K562 (cell line): Measurements from ENCODE around the gene SLC22A12. TPM values are rescaled to one million over a fixed set of nuclear protein-coding genes. Genes with fewer than 3 reads are reported as not detected.

Experiments
- COPS2 ChIP-seq: fragments of 450-650 bp; conservative IDR thresholded peaks from 2 replicates; pipeline ENCODE4 v1.6.1; 2016; ENCODE audit warnings: mild to moderate bottlenecking, moderate library complexity
- EZH2 ChIP-seq: IDR thresholded peaks from 2 replicates; pipeline ENCODE4 v1.6.1; 2012; ENCODE audit warnings: low read depth, mild to moderate bottlenecking, inconsistent platforms, low read length, borderline replicate concordance
- FIP1L1 ChIP-seq: fragments of 200-400 bp; formaldehyde crosslinking; IDR thresholded peaks from 2 replicates; pipeline ENCODE4 v1.6.1; 2018; ENCODE audit warnings: mild to moderate bottlenecking, low read depth, low read length; ENCODE audit not compliant: poor library complexity, severe bottlenecking
- GABPB2 ChIP-seq: fragments of 250-450 bp; sonication (Bioruptor Pico); conservative IDR thresholded peaks from 2 replicates; pipeline ENCODE4 v1.5.1; 2021; ENCODE audit warnings: mild to moderate bottlenecking
- KLF1 ChIP-seq: fragments of 450-650 bp; IDR thresholded peaks from 2 replicates; pipeline ENCODE4 v1.6.1; 2016; ENCODE audit warnings: missing genetic modification characterization, missing compliant biosample characterization
- MCM3 ChIP-seq: fragments of 450-650 bp; IDR thresholded peaks from 2 replicates; pipeline ENCODE4 v1.6.1; 2016
- NFRKB ChIP-seq: fragments of 450-650 bp; IDR thresholded peaks from 2 replicates; pipeline ENCODE4 v1.6.1; 2016; ENCODE audit warnings: low read depth
- RFX7 ChIP-seq: fragments of 250-450 bp; sonication (Bioruptor Pico); IDR thresholded peaks from 2 replicates; pipeline ENCODE4 v1.5.1; 2021; ENCODE audit warnings: mild to moderate bottlenecking
- SAP30 ChIP-seq: fragments of 200-600 bp; sonication (generic); IDR thresholded peaks from 2 replicates; pipeline ENCODE4 v1.6.1; 2012; ENCODE audit warnings: borderline replicate concordance, low read depth, mild to moderate bottlenecking, moderate library complexity, low read length, control low read depth, inconsistent platforms; ENCODE audit not compliant: insufficient read depth, poor library complexity, severe bottlenecking
- SMARCE1 ChIP-seq: fragments of 450-650 bp; IDR thresholded peaks from 2 replicates; pipeline ENCODE4 v1.7.1; 2016; ENCODE audit warnings: mild to moderate bottlenecking
- TAF9B ChIP-seq: fragments of 450-650 bp; IDR thresholded peaks from 2 replicates; pipeline ENCODE4 v1.6.1; 2018; ENCODE audit warnings: mild to moderate bottlenecking; ENCODE audit not compliant: partially characterized antibody
- ZNF239 ChIP-seq: fragments of 250-450 bp; sonication (Bioruptor Pico); IDR thresholded peaks from 2 replicates; pipeline ENCODE4 v1.4.0; 2020; ENCODE audit warnings: mild to moderate bottlenecking
- ZNF354B ChIP-seq: fragments of 250-450 bp; sonication (Bioruptor Pico); IDR thresholded peaks from 2 replicates; pipeline ENCODE4 v1.4.0; 2020
- polyA plus RNA-seq, 8 experiments: library from polyadenylated mRNA; depleted of rRNA in 4 of 8; stranded (reverse) in 5 of 8; unstranded in 3 of 8; fragments of >200 nt; fragmentation: Nextera tagmentation in 2 of 8; fragmentation: Illumina TruSeq in 1 of 8; extraction: Ambion mirVana in 2 of 8; extraction: Trizol in 1 of 8; gene quantifications; 2 replicates each; pipeline versions ENCODE4 v1.2.1 to v1.2.3, GENCODE V29; 2011 to 2014; ENCODE audit warnings: inconsistent platforms in 1 of 8, missing spikeins in 1 of 8
- total RNA-seq, 7 experiments: library from RNA; depleted of rRNA in 6 of 7; stranded (reverse); fragments of >200 nt in 6 of 7; fragmentation: Illumina TruSeq in 2 of 7; extraction: Trizol in 2 of 7; gene quantifications; 2 replicates each; pipeline versions ENCODE4 v1.2.1 to v1.2.3, GENCODE V29; 2011 to 2021; ENCODE audit warnings: low replicate concordance in 1 of 7
- TF ChIP-seq, protein P1 (sequence below): fragments of 250-450 bp; sonication (Bioruptor Pico); IDR thresholded peaks from 2 replicates; pipeline ENCODE4 v1.8.0; 2021; ENCODE audit warnings: borderline replicate concordance, mild to moderate bottlenecking, moderate library complexity; ENCODE audit not compliant: poor library complexity, severe bottlenecking
- TF ChIP-seq, protein P2 (sequence below): fragments of 250-450 bp; sonication (Bioruptor Pico); IDR thresholded peaks from 2 replicates; pipeline ENCODE4 v1.8.0; 2022; ENCODE audit warnings: inconsistent platforms, mild to moderate bottlenecking, moderate library complexity, borderline replicate concordance
- TF ChIP-seq, protein P3 (sequence below): fragments of 250-450 bp; sonication (Bioruptor Pico); IDR thresholded peaks from 2 replicates; pipeline ENCODE4 v1.9.0; 2021; ENCODE audit warnings: mild to moderate bottlenecking
- TF ChIP-seq, protein P4 (sequence below): fragments of 250-450 bp; sonication (Bioruptor Pico); IDR thresholded peaks from 2 replicates; pipeline ENCODE4 v1.4.0; 2020; ENCODE audit warnings: mild to moderate bottlenecking, moderate library complexity
- TF ChIP-seq, protein P5 (sequence below): sonication (generic); formaldehyde crosslinking; IDR thresholded peaks from 2 replicates; pipeline ENCODE4 v1.8.0; 2022; ENCODE audit warnings: mild to moderate bottlenecking, missing genetic modification reagents

The SLC22A12 gene
- total and polyA plus RNA-seq, 9 of the 15 experiments (the other 6 are each of a cell fraction or from before 2014, with no cell fraction given): not detected

DNA sequence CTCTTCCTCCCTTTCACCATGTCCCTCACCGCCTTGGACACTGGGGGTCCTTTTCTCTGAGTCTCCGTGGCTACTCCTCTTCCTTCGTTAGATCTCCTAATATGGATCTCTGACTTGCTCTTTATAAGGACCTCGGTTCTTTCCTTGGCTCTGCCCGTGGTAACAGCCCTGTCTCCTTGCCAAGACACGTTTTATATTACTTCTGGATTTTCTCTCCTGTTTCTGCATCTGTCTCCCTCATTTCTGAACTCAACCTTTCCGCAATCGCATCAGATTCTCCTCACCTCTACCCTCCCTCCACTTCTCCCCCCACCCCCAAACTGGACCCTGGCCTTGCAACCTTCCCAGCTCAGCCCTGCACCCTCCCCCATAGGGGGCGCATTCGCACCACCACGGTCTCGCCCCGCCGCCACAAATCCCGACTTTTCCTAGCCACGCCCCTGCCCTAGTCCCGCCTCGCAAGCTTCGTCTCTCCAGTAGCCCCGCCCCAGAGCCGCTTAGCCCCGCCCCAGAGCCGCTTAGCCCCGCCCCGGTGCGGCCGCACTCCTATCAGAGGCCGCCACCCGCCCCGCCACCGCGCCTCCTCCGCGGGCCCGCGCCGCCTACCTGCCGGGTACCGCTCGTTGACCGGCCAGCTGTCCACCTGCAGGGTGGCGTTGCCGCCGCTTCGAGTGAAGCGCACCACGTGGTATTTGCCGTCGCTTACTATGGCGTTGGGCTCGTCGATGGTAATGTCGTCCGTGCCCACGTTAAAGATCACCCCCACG lies 39.0 kb downstream of the SLC22A12 start (continued):
- TF ChIP-seq TAF9B (no peak), SAP30 (no peak), GABPB2 (no peak), RFX7 (CRISPR knock-in tag) (no peak), ZNF354B (CRISPR knock-in tag) (no peak), FIP1L1 (no peak), KLF1 (tag) (no peak), COPS2 (no peak), EZH2 (no peak), ZNF239 (no peak), MCM3 (no peak), NFRKB (no peak), SMARCE1 (peak; percentile 47; the same call in 1 of the 2 replicates)
- TF ChIP-seq, protein P1, sequence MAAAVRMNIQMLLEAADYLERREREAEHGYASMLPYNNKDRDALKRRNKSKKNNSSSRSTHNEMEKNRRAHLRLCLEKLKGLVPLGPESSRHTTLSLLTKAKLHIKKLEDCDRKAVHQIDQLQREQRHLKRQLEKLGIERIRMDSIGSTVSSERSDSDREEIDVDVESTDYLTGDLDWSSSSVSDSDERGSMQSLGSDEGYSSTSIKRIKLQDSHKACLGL: no peak
- TF ChIP-seq, protein P2, sequence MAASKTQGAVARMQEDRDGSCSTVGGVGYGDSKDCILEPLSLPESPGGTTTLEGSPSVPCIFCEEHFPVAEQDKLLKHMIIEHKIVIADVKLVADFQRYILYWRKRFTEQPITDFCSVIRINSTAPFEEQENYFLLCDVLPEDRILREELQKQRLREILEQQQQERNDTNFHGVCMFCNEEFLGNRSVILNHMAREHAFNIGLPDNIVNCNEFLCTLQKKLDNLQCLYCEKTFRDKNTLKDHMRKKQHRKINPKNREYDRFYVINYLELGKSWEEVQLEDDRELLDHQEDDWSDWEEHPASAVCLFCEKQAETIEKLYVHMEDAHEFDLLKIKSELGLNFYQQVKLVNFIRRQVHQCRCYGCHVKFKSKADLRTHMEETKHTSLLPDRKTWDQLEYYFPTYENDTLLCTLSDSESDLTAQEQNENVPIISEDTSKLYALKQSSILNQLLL (CRISPR knock-in tag): no peak
- TF ChIP-seq, protein P3, sequence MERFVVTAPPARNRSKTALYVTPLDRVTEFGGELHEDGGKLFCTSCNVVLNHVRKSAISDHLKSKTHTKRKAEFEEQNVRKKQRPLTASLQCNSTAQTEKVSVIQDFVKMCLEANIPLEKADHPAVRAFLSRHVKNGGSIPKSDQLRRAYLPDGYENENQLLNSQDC: no peak
- TF ChIP-seq, protein P4, sequence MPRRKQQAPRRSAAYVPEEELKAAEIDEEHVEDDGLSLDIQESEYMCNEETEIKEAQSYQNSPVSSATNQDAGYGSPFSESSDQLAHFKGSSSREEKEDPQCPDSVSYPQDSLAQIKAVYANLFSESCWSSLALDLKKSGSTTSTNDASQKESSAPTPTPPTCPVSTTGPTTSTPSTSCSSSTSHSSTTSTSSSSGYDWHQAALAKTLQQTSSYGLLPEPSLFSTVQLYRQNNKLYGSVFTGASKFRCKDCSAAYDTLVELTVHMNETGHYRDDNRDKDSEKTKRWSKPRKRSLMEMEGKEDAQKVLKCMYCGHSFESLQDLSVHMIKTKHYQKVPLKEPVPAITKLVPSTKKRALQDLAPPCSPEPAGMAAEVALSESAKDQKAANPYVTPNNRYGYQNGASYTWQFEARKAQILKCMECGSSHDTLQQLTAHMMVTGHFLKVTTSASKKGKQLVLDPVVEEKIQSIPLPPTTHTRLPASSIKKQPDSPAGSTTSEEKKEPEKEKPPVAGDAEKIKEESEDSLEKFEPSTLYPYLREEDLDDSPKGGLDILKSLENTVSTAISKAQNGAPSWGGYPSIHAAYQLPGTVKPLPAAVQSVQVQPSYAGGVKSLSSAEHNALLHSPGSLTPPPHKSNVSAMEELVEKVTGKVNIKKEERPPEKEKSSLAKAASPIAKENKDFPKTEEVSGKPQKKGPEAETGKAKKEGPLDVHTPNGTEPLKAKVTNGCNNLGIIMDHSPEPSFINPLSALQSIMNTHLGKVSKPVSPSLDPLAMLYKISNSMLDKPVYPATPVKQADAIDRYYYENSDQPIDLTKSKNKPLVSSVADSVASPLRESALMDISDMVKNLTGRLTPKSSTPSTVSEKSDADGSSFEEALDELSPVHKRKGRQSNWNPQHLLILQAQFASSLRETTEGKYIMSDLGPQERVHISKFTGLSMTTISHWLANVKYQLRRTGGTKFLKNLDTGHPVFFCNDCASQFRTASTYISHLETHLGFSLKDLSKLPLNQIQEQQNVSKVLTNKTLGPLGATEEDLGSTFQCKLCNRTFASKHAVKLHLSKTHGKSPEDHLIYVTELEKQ (CRISPR knock-in tag): no peak
- TF ChIP-seq, protein P5, sequence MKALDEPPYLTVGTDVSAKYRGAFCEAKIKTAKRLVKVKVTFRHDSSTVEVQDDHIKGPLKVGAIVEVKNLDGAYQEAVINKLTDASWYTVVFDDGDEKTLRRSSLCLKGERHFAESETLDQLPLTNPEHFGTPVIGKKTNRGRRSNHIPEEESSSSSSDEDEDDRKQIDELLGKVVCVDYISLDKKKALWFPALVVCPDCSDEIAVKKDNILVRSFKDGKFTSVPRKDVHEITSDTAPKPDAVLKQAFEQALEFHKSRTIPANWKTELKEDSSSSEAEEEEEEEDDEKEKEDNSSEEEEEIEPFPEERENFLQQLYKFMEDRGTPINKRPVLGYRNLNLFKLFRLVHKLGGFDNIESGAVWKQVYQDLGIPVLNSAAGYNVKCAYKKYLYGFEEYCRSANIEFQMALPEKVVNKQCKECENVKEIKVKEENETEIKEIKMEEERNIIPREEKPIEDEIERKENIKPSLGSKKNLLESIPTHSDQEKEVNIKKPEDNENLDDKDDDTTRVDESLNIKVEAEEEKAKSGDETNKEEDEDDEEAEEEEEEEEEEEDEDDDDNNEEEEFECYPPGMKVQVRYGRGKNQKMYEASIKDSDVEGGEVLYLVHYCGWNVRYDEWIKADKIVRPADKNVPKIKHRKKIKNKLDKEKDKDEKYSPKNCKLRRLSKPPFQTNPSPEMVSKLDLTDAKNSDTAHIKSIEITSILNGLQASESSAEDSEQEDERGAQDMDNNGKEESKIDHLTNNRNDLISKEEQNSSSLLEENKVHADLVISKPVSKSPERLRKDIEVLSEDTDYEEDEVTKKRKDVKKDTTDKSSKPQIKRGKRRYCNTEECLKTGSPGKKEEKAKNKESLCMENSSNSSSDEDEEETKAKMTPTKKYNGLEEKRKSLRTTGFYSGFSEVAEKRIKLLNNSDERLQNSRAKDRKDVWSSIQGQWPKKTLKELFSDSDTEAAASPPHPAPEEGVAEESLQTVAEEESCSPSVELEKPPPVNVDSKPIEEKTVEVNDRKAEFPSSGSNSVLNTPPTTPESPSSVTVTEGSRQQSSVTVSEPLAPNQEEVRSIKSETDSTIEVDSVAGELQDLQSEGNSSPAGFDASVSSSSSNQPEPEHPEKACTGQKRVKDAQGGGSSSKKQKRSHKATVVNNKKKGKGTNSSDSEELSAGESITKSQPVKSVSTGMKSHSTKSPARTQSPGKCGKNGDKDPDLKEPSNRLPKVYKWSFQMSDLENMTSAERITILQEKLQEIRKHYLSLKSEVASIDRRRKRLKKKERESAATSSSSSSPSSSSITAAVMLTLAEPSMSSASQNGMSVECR (CRISPR knock-in tag): no peak
